HG03066 (cell line): Measurements from ENCODE around the gene SLC5A10.

ENCODE experiments used
- ATAC-seq: cut with Tn5 transposase; IDR thresholded peaks from one replicate; pipeline ENCODE4 v1.9.1; 2021; ENCODE audit warnings: low read depth; ENCODE audit not compliant: unreplicated experiment

The SLC5A10 gene

DNA sequence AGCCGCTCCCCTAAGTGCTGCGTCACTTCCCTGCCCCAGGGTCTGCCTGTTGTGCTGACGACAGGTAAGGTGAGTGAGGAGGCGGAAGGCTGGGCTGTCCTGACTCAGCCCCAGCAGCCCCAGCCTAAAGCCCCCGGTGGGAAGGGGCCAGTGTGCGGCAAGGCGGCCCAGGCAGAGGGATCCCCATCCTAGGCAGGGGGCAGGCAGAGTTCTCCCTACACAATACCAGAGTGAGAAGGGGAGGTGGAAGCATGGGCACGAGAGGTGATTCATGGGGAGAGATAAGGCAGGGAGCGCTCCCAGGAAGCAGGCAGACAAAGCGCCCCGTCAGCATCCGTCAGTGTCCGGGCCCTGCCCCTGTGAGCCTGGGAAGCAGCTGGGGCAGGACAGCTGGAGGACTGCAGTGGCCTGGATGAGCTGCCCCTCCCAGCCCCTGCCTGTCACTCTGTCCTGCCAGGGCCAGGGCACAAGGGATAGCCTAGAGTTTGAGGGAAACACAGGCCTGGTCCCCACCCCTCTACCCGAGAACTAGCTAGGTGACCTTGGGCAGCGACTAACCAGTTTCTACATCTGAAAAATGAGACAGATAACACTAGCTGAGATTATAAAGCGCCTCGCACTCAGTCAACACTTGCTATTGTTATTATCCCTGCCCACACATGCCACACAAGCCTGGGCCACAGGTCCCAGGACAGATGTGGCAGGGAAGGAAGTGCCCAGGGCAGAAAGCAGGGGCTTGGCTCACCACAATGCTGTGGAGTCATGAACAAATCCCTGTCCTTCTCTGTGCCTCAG, 48.8 kb downstream of the SLC5A10 start:
- no peak for ATAC-seq

DNA sequence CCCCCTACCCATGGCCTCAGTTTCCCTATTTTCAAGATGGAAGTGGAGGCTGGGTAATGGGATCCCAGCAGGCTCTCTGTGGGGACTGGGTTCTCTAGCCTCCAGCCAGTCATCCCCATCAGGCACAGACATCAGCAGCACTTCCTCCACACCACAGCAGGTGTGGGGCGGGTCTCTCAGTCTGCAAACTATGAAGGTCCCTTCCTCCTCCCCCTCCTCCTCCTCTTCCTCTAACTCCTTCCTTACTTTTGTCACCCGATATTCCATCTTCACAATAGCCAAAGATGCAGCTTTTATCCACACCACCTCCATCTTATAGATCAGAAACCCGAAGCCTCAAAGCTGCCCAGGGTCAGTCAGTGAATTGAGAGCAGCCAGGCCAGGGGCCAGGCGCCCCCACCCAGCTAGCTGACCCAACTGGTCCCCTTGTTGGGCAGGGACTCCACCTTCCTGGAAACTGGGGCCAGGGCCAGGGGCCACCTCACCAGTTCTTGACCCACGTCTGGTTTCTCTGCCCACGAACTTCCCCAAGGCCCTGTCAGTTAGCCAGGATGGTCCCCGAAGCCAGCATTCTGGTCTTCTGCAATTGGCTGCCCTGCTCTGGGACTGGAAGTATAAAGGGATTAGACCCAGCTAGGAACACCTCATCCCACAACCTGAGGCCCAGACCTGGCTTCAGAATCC, 50.1 kb downstream of the SLC5A10 start:
- ATAC-seq = no peak

DNA sequence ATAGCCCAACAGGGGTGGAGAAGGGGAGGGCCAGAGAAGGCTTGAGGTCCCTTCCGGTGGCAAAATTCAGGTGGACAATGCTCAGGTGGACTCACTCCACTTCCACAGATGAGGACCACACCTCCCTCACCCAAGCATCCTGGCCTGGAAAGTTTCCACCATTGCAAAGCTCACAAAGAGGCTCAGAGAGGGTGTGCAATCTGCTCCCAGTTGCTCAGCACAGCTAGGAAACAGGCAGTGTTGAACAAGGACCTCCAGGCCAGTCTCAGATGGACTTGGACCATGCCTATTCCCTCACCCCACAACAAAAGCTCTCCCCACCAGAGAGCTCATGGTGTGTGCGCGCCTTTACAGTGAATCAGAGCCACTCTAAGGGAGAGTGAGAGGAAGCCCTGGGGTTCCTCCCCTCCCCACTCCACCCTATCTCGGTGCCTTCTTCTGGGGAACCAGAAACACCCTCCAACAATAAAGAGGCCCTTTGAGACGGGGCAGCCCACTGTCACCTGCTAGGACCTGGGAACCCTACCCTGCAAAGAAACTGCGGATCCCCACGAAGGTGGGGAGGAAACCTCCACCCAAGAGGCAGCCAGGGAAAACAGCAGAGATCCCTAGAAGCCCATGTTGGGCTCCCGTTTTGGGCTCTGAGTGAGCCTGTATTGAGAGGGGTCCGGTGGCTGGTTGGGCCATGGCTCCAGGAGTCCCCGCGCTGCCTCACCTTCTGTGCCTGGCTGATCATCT, 51.0 kb downstream of the SLC5A10 start:
- no peak for ATAC-seq

DNA sequence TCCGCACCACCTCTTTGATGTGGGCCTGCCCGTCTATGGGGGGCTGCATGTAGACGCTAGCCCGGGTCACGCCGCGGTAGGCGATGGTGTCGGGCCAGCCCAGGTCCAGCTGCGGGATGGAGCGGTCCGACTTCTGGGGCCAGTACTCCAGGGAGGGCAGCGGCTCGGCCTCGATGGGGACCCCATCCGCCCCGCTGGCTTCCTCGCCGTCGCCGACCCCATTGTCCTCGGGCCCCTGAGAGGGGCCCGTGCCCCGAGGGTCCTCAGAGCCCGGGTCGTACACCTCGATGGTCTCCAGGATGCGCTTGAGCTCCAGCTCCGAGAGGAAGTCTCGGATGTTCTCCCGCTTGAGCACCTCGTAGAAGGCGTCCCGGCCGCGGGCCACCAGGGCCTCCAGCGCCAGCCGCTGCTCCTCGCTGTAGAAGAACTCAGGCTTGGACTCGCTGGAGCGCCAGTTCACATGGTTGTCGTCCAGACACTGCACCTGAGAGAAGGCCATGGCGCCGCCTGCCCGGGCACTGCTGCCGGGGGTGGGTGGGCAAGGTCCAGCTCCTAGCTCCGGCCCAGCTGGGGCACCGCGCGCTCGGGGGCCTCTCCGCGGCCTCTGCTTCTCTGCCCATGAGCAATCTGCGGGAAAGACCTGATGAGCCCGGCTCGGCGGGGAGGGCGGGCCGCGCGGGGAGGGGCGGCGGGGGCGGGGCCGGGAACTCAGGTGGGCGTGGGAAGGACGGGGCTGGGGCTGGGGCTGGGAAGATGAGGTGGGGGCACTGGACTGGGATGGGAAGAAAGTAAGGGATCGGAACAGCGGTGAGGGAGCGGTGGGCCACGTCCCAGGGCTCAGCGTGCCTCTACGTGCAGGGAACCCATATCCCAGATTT, 51.8 kb downstream of the SLC5A10 start:
- no peak for ATAC-seq

DNA sequence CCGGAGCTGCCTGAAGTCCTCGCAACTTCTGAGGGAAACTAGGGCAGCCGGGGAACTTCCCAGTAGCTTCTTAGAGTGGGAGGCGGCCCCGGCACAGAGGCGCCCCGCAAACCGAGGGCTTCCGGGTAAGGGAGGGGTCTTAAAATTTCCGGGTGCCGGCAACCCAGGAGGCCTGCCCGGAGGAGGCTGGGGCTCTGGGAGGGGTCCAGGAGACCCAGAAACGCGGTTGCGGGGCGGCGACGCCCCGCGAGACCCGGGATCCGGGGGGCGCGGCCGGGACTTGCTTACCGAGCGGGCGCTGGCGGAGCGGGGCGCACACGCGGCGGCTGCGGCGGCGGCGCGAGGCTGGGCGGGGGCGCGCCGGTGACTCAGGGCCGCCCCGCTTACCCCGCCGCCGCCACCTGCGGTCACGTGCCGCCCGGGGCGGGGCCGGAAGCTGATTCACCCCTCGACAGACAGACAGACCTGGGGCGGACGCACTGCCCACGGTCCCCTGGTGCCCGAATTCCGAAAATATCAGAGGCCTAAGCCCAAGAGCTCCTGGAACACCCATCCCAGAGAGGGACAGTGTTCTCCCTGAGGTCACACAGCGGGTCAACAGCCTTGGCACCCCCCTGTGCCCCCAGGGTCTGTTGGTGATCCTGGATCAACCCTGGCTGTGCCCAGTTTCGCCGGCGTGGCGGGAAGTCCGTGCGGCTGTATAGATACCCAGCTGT, 52.6 kb downstream of the SLC5A10 start, which contains the start of gene FAM83G:
TSS of gene FAM83G (minus strand) at position 344 of the 716 bp plus-strand sequence. CDS start 723 bp downstream, outside the sequence.
- ATAC-seq = no peak

DNA sequence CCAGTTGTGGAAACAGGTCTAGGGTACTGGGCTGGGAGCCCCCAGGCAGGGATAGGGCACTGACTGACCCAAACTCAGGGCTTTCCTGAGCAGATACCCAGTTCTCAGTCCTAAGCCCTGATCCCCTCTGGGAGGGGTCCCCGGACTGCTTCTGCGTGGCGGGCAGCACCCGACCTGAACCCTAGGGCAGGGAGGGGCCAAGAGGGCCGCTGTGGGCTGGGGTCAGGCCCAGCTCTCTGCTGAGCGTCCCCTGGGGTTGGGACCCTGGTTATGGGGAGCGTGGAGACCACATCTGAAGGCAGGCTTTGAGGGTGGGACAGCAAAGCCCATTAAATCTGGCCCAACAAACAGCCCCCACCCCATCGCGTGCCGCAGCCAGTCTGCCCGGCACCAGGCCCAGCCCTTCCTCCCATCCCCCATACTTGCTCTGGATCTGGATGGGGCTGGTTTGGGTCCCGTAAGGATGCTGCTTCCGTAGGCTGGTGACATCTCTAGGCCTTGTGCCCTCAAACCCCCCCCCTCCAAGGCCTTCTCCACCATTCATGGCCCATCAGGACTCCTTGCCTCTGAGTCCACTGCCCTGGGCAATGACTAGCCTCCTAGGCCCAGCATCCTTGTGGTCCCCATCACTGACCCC, 53.3 kb downstream of the SLC5A10 start:
- ATAC-seq = no peak

DNA sequence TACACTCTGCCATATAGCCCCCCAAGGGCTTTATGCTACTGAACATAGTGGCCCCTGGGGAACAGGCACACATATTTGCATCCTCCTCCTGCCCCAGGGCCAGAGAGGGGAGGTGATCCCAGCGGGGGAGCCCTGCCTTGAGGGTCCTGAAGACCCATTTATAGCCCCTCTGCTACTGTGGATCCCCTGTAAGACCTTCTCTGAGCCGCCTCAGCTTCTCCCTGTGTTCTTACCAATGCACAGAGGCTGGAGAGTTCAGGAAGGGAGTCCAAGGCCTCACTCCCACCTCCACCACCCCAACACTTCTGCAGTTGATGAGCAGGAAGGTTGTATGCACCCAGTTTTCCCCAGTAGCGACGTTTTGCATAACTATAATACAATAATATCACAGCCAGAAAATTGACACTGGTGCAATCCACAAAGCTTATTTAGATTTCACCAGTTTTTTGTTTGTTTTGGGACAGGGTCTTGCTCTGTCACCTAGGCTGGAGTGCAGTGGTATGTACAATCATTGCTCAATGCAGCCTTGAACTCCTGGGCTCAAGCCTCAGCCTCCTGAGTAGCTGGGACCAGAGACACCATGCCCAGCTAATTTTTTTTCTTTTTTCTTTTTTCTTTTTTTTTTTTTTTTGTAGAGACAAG, 53.9 kb downstream of the SLC5A10 start:
- no peak for ATAC-seq

DNA sequence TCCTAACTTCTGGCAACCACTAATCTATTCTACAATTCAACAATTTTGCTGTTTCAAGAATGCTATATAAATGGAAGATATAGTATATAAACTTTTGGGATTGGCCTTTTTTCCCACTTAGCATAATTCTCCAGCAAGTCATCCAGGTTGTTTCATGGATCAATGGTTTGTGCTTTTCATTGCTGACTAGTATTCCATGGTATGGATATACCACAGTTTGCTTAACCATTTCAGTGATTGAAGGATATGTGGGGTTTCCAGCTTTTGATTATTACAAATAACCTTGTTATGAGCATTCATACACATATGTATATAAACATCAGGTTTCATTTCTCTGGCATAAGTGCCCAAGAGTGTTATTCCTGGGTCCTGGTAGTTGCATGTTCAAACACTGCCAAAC, 54.7 kb downstream of the SLC5A10 start:
- no peak for ATAC-seq

DNA sequence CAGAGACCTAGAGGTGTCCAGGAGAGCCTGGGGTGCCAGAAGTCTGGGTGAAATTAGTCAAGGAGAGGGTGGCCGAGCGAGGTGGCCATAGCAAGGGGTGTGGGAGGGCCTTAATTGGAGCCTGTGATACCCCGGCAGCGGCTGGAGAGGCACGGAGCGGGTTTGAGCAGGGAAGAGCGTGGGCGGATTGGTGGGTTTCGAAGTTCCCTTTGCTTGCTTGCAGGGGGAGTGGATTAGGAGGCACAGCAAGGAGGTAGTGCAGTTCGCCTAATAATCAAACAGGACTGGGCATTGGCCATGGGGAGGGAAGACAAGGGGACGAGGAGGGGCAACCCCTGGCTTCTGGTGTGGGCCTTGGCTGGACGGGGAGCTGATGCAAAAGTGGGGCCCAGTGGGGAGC, 58.0 kb downstream of the SLC5A10 start:
- no peak for ATAC-seq

DNA sequence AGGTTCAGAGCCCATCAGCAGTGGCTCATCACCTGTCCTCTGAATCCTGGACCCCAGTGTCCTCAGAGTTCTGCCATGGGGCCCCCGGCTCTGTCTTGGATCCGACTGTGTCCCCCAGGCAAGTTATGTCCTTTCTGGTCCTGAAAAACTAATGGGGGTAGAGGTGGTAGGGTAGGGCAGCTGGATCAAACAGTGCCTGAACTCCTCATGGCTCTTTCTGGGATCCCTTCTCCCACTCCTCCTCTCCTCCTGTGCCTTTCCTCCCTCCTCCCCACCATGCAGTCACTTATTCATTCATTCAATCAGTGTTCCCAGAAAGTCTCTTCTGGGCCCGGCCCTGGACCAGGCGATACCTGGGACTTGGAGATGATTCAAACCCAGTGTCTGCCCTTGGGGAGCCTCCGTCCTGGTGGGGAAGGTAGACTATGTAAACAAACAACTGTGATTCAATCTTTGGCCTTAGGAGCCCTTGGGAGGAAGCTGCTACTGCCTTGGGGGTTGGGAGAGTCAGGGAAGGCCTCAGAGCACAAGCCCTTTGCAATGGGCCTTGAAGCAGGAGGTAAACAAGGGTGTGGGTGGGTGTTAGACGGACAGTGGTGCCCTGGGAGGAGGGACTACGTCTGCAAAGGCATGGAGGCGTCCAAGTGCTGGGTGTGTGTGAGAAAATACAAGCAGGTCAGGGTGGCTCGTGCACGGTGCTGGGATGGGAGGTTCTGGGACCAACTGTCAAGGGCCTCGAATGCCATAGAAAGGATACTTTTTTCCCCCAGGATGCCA, 59.0 kb downstream of the SLC5A10 start:
- no peak for ATAC-seq

DNA sequence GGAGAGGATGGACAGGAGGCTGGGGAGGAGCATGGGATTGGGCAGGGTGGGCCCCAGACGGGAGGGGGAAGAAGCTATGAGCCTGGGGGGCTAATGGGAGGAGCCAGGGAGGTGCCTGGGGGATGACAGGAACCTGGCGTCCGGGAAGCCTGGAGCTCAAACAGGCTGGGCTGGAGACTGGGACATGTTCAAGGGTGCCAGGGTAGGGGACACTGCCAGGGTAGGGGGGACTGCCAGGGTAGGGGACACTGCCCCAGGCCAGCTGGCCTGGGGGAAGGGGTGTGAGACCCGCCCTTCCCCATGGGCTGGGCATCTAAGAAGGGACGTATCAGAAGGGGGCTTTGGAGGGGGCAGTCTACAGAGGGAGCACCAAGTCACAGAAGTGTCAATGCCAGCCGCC, 59.6 kb downstream of the SLC5A10 start:
- no peak for ATAC-seq

DNA sequence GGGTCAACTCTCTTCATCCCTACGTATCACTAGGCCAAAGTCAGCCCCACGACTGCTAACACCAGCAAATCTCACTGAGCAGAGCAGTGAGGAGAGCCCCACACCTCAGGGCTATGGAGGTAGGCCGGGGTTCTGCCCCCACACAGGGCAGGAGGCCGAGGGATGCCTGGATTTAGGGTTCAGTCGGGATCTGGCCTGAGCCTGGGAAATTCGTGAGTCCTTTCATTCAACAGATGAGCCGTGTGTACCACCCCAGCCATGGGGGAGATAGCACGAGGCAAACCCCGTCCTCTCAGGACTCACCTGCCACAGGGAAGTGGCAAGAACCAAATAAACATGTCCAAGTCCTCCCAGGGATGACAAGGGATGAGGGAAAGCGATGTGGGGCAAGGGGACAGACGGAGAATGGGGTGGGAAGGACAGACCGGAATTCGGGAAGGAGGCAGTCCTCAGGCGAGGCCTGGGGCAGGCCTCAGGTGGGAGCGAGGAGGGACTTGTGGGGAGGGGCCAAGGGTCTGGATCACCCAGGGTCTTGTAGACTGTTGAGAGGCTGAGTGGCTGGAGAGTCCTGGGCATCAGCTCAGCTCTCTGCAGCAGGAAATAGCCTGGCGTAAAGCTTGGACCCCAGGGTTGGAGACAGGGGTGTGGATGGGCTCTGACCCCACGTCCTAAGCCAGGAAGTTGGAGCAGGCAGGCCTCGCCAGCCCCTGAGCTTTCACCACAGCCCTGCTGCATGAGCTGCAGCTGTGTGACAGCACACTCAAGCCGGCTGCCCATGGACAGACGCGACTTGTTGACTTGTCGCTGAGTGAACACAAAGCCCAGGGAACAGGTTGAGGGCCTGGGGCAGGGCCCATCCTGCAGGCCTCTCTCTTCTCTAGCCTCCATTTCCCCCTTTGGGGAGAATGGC, 60.5 kb downstream of the SLC5A10 start:
- no peak for ATAC-seq

DNA sequence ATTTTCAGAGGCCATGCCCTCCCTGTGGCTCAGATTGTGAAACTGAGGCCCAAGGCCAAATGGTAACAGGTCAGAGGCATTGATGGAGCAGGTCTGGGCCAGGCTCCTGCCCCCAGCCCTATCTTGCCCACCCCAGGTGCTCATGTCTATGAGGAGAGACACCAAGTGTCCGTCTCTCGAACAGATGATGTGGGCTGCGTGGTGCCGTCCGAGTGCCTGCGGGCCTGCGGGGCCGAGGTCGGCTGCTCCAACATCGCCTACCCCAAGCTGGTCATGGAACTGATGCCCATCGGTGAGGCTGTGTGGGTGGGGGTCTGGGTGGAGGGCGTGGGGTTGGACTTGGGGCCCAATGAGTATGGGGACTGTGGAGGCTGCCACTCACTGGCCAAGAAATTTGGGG, 61.3 kb downstream of the SLC5A10 start:
- no peak for ATAC-seq

DNA sequence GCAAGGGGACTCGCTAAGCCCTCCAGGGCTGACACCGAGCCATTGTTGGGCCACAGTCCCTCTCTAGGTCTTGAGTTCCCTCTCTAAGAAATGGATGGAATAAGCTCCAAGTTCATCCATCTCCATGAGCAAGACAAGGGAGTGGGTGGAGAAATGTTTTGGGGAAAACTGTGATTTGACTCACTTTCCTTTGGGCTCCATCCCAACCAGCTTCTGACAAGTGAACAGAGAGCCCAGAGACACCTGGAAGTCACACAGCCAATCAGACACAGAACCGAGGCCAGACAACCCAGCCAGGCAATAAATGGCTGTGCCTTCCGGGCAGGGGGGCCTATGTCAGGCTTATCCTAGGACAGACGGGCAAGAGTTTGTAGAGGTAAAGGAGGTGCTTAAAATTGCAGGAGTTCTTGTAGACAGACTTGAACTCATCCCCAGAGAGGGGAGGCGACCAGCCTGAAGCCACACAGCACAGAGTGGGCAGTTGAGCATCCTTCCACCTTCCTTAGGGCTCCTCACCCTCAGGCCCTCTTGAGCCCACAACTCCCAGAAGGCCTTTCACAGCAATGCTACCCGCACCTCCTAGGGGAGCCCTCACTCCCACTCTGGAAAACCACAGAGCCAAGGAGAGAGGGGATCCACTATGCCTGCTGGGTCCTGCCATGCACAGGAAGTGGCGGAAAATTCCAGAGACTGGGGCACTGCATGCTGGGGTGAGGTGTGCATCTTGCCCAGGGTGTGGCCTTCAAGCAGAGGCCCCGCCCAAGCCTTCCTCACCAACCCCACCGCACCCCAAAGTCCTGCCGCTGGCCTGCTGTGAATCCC, 62.1 kb downstream of the SLC5A10 start:
- no peak for ATAC-seq

DNA sequence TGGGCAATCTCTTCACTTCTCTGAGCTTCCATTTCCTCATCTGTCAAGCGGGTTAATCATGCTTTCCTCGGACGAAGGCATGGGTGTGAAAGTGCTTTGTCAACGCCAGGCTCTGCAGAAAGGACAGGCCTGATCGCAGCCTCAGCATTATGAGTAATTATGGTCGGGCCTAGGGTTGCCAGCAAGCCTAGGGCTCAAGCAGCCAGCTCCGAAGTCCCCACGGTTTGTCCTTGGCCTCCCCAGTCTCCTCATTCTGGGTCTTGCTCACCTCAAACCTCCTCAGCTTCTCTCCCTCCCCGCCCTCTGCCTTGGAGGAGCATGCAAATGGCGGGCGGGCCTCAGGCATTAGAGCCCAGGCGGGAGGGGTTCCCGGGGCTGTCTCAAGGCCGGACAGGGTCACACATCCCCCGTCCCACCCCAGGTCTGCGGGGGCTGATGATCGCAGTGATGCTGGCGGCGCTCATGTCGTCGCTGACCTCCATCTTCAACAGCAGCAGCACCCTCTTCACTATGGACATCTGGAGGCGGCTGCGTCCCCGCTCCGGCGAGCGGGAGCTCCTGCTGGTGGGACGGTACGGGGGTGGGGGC, 62.8 kb downstream of the SLC5A10 start:
- ATAC-seq = no peak

DNA sequence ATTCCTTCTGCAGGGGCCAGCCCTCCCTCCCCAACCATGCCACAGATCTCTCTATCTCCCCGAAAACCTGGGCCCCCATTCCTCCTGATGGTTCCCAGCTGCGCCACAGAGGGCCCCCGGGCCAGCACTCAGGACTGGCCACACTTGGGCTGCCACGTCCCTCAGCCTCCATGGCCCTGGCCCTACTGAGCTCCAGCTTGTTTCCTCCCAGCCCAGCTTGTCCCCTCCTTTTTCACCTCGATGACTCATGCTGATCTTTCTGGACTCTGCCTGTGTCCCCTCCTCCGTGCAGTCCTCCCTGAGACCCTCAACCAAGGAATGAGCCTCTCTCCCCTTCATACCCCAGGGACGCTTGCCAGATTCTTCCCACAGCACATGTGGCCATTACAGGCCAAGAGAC, 63.5 kb downstream of the SLC5A10 start:
- no peak for ATAC-seq
